ENCODE measurements around the gene HDAC4.
A peak's percentile ranks its signal among the peaks of the same experiment; 100 is the strongest.

Gene HDAC4

GRCh38 chr2:239093952-239094351 is 306.9 kb downstream of the HDAC4 start:
- no peak for DNase-seq

DNA sequence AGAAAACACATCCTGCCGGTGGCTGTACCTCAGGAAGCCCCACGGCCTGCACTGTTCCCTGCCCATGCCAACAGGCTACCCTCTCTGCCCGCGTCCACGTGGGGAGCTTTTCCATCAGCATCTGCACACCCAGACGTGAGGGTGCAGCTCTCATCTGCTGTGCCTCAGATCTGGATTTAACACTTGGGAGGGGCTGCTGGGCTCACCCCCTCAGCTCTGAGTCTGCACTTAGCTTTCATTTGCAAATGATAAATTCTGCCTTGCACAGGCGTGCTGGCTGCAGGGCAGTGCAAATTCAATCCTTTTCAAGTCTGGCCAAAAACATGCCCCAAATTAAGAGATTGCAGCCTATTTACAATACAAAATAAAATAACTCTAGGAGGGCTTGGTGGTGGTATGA is 307.3 kb downstream of the HDAC4 start:
- no peak for DNase-seq

DNA sequence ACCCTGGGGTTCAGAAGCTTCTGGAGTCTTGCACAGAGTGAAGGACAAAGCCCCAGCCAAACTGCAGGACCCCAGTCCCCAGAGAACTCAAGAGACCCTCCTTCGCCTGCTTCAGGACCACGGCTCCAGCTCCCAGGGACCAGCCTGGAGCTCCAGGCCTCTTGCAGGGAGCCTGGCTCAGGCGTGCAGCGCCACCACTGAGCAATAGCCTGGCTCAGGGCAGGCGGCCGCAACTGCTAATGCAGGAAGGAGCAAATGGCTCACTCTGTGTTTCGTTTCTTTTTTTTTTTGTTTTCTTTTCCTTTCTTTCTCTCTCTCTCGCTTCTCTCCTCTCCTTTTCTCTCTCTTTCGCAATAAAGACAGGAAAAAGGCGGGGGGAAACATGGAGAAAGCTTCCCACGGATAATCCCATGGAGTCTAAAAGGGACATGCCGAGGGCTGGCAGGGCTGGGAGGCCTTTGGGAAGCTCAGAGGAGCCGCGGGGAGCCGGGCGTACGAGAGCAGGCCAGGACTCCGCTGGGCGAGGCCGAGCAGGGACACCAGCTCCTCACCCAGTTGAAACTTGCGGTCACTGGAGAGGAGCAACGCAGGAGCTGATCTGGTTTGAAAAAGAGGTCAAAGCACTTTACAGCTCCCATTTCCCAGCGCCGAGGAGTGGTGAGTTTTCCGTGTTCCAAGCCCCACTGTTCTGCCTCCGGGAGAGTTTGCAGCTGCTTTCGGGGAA is 308.1 kb downstream of the HDAC4 start:
- no peak for DNase-seq

GRCh38 chr2:239089884-239090283 is 310.9 kb downstream of the HDAC4 start:
- DNase-seq: no peak

GRCh38 chr2:239087046-239087710 is 313.6 kb downstream of the HDAC4 start:
- DNase-seq: peak; percentile 67

DNA sequence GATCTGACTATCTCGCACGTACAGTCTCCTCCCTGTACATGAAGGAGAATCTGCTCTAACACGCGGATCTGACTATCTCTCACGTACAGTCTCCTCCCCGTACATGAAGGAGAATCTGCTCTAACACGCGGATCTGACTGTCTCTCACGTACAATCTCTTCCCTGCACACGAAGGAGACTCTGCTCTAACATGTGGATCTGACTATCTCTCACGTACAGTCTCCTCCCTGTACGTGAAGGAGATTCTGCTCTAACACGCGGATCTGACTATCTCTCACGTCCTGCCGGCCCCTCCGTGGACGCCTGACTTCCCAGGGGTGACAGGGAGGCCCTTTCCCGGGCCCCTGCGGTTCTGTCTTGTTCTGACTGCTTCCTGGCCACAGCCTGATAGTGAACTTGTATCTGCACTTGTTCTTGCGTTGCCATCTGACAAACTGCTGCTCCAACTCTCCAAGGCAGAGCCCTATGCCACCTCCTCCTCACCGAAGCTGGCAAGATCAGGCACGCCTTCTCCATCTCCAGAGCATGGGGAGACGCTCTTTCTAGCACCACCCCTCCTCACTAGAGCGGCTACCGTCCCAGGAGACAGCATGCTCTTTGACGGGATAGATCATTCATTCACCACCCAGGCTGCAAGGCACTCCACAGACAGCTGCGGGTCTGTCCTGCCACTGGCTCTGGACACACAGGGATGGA is 314.3 kb downstream of the HDAC4 start:
- DNase-seq: no peak

- DNase-seq: no peak
These were observed 315.4 kb downstream of the HDAC4 start for GRCh38 chr2:239085201-239085992.

GRCh38 chr2:239084007-239084406 is 316.8 kb downstream of the HDAC4 start:
- DNase-seq: no peak

DNA sequence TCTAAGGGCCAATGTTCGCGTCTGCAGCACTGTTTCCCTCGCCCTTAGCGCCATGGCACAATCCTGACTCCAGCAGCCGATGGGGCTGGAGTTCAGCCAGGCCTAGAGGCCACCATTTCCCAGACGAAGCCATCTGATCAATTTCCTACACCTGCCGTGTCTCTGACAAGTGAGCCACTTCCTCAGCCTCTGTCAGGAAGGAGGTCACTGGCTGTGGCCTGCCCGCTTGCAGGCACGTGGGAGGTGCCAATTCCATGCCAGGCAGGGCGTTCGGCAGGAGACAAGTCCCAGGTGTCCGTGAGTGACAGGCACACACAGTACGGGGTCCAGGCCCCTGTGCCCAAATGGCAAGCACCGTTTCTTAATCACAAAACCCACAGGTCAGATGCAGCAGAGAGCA is 318.4 kb downstream of the HDAC4 start:
- no peak for DNase-seq

GRCh38 chr2:239081622-239082021 is 319.2 kb downstream of the HDAC4 start:
- no peak for DNase-seq

DNA sequence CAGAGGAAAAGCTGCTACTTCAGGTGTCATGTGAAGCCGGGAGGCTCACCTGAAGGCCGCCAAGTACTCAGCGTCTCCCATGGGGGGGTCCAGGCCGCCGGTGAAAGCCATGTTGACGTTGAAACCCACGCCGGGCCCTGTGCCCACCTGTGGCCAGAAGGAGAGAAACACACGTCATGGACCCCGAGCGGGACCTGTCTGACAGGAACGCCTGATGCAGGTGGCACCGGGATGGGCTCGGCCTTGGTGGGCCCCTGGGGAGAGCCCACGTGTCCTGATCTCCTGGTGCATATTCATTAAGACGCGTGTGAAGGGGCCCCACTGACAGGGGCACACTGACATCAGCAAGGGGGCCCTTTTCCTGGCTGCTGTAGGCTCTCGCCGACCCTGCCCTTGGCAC is 319.8 kb downstream of the HDAC4 start:
- no peak for DNase-seq

DNA sequence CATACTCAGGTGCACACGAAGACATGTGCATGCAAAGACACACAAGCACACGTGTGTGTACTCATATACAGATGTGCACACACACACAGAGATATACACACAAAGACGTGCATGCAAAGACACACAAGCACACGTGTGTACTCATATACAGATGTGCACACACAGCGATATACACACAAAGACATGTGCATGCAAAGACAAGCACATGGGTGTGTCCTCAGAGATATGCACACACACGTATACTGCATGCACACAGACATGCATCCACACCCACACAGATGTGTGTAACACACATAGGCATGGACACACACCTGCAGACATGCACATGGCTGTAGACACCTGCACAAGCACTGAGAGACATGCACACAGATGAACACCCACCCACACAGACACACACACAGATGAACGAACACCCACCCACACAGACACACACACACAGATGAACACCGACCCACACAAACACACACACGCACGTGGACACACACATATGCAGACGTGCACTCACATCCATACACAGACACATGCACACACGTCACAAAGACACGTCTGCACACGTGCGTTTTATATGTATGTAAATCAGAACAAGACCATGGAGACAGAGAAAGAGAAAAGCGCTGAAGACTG is 321.0 kb downstream of the HDAC4 start:
- no peak for DNase-seq

- no peak for DNase-seq
These were observed 322.5 kb downstream of the HDAC4 start for GRCh38 chr2:239078128-239078924.

- no peak for DNase-seq
These were observed 323.6 kb downstream of the HDAC4 start for GRCh38 chr2:239077260-239077659.

- no peak for DNase-seq
These were observed 324.7 kb downstream of the HDAC4 start for GRCh38 chr2:239075918-239076758.

DNA sequence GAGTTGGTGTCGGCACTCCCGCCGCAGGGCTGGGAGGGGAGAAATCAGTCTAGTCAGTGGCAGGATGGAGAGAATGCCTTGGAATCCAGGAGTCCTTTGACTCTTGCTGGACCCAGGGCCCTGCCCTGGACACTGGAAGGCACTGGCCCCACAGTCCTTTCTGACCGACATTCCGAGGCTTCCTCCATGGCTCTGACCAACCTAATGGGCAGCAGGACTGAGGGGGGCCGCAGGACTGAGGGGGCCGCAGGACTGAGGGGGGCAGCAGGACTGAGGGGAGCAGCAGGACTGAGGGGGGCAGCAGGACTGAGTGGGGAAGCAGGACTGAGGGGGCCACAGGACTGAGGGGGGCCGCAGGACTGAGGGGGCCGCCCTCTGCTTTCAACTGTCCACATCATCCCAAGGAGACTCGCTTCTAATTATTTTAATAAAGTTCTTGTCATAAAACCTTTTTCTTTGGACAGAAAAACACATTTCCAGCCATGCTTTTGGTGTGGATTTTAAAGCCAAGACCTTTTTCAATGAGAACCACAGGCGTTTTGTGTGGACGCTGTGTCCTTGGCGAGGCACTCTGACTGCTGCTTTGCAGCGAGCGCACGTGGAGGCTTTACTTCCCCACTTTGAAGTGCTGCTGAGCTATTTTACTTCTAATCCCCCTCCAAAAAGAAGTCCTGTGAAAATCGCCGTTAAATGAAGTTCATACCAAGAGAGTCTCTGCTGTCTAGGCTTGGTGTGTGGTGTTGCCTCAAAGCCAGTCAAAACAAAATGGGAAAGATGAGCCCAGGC is 326.9 kb downstream of the HDAC4 start:
- DNase-seq: no peak

GRCh38 chr2:239073270-239073669 is 327.6 kb downstream of the HDAC4 start:
- no peak for DNase-seq

DNA sequence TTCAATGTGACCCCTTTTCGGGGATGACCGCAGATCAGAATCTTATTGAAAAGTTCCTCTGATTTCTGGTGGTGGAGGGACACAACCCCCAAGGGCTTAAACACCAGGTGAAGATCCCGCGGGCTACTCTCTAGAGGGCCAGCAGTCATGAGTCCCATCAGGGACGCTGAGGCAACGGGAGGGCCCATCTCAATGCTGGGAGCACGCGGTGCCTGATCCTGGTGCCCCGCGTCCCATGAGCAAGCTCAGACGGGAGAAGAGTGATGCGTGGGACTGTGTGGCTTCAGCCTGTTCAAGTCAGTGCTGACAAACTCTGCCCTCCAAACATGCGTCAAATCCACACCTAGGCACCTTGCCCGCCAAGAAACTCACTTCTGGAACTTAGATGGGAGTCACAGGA is 328.0 kb downstream of the HDAC4 start:
- no peak for DNase-seq

DNA sequence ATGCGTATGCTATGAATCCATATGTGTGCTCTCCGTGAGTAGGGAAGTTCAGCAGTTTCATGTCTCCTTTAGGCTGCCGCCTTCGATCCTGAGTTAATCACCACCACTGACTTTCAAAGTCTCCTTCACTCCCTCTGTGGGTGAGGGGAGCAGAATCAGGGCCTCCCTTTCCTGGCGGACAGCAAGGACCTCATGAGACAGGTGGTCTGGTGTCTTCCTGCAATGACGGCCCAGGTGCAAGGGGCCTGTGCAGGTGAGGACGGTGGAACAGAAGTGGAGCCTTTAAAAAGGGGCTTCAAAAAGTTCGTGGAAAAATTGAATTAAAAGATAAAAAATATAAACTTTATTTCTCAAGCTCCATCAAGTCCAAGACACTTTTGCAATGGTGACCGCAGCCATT is 330.4 kb downstream of the HDAC4 start:
- DNase-seq: no peak

Data from COR-L47 (cell line).